HEK293 (cell line): Measurements from ENCODE around the gene PRR15L.

ENCODE experiments used
- AEBP2 ChIP-seq: fragments of 450-650 bp; formaldehyde crosslinking; IDR thresholded peaks from 2 replicates; pipeline ENCODE4 v1.5.1; 2016; ENCODE audit warnings: missing biosample characterization, missing genetic modification characterization, borderline replicate concordance
- BCL11A ChIP-seq: fragments of 450-650 bp; formaldehyde crosslinking; IDR thresholded peaks from 2 replicates; pipeline ENCODE4 v1.5.1; 2016; ENCODE audit warnings: low read depth, missing biosample characterization, missing genetic modification characterization
- CTCF ChIP-seq: fragments of 450-650 bp; formaldehyde crosslinking; IDR thresholded peaks from 2 replicates; pipeline ENCODE4 v1.5.1; 2016; ENCODE audit warnings: missing biosample characterization, missing genetic modification characterization
- PBX3 ChIP-seq: sonication (generic); formaldehyde crosslinking; IDR thresholded peaks from 2 replicates; pipeline ENCODE4 v1.8.1; 2022; ENCODE audit warnings: mild to moderate bottlenecking, moderate library complexity, missing genetic modification reagents
- ZBTB49 ChIP-seq: fragments of 450-650 bp; formaldehyde crosslinking; IDR thresholded peaks from 2 replicates; pipeline ENCODE4 v1.5.1; 2016; ENCODE audit warnings: missing biosample characterization, missing genetic modification characterization, low read depth
- ZNF114 ChIP-seq: fragments of 450-650 bp; formaldehyde crosslinking; IDR thresholded peaks from 2 replicates; pipeline ENCODE4 v1.5.0; 2017; ENCODE audit warnings: missing biosample characterization, missing genetic modification characterization
- ZNF24 ChIP-seq: fragments of 450-650 bp; formaldehyde crosslinking; IDR thresholded peaks from 2 replicates; pipeline ENCODE4 v1.5.1; 2016; ENCODE audit warnings: missing biosample characterization, missing genetic modification characterization
- ZNF274 ChIP-seq, 2 experiments: fragments of 200-500 bp in 1 of 2; fragments of 450-650 bp in 1 of 2; sonication (Bioruptor generic) in 1 of 2; formaldehyde crosslinking in 1 of 2; IDR thresholded peaks; 2 replicates each; pipeline versions ENCODE4 v1.5.1 to v1.6.1; 2014 to 2016; ENCODE audit warnings: borderline replicate concordance in 1 of 2, inconsistent platforms in 1 of 2, low read length in 1 of 2, missing biosample characterization in 1 of 2, missing genetic modification characterization in 1 of 2
- ZNF426 ChIP-seq: fragments of 450-650 bp; formaldehyde crosslinking; IDR thresholded peaks from 2 replicates; pipeline ENCODE4 v1.5.1; 2017; ENCODE audit warnings: missing biosample characterization, missing genetic modification characterization, mild to moderate bottlenecking, inconsistent platforms, moderate library complexity
- ZNF654 ChIP-seq: fragments of 450-650 bp; formaldehyde crosslinking; IDR thresholded peaks from 2 replicates; pipeline ENCODE4 v1.5.1; 2016; ENCODE audit warnings: low read depth, missing biosample characterization, missing genetic modification characterization
- ZSCAN18 ChIP-seq: fragments of 450-650 bp; formaldehyde crosslinking; IDR thresholded peaks from 2 replicates; pipeline ENCODE4 v1.5.1; 2016; ENCODE audit warnings: missing biosample characterization, missing genetic modification characterization

GRCh38 chr17:47973541-47973940 is 15.9 kb upstream of the PRR15L start:
- TF ChIP-seq ZNF654 (no peak), CTCF (no peak), ZBTB49 (tag by site-specific recombination) (no peak), ZNF426 (tag by site-specific recombination) (no peak), ZNF274 (IDR thresholded peaks at IDR 0.05; ENCODE audit: low read length) (no peak), ZNF274 (tag by site-specific recombination; IDR thresholded peaks at IDR 0.05; ENCODE audit: borderline replicate concordance) (no peak), ZNF114 (tag by site-specific recombination) (no peak), ZNF24 (tag by site-specific recombination) (no peak), AEBP2 (tag by site-specific recombination) (no peak), ZSCAN18 (no peak), PBX3 (CRISPR knock-in tag) (no peak), BCL11A (tag by site-specific recombination) (no peak)
